MCF 10A (cell line): Measurements from ENCODE around the gene DENND2A. TPM values are rescaled to one million over a fixed set of nuclear protein-coding genes. Genes with fewer than 3 reads are reported as not detected.
"Not testable (repeated sequence)": the region's sequence is repeated elsewhere in the genome, so short reads cannot be mapped to it uniquely, and the experiment has no call there.

ENCODE experiments used
- BruUV-seq: library from RNA; stranded (reverse); fragments of 400-500 nt; replicated peaks from 2 replicates; lab custom pipeline; 2021; lab: Mats Ljungman, UMichigan
- CTCF ChIA-PET: fragments of 300-600 bp; sonication (Branson Sonifier 250); formaldehyde crosslinking; extraction: SDS; loops from one replicate; lab custom pipeline; 2021; ENCODE audit warnings: antibody characterized with exemption, inconsistent platforms; lab: Yijun Ruan, JAX
- POLR2A ChIA-PET: fragments of 300-600, 350-650 bp; sonication (Branson Sonifier 250); formaldehyde crosslinking; extraction: SDS; loops from one replicate; lab custom pipeline; 2020; ENCODE audit warnings: antibody characterized with exemption, inconsistent platforms; lab: Yijun Ruan, JAX
- DNase-seq: peaks from one replicate; pipeline ENCODE4 v3.0.0-alpha.2; 2018; ENCODE audit not compliant: unreplicated experiment
- H3K27ac Mint-ChIP-seq: one replicate; pipeline ENCODE4 v1.8.0; 2022; ENCODE audit warnings: mild to moderate bottlenecking, low read depth, mixed read lengths; ENCODE audit not compliant: unreplicated experiment
- H3K27me3 Mint-ChIP-seq: one replicate; pipeline ENCODE4 v1.8.0; 2022; ENCODE audit warnings: mixed read lengths; ENCODE audit not compliant: insufficient read depth, unreplicated experiment
- H3K36me3 Mint-ChIP-seq: one replicate; pipeline ENCODE4 v1.8.0; 2022; ENCODE audit warnings: mild to moderate bottlenecking, moderate library complexity, mixed read lengths; ENCODE audit not compliant: insufficient read depth, unreplicated experiment
- H3K4me1 Mint-ChIP-seq: one replicate; pipeline ENCODE4 v1.8.0; 2022; ENCODE audit warnings: mixed read lengths; ENCODE audit not compliant: insufficient read depth, unreplicated experiment
- H3K4me3 Mint-ChIP-seq: one replicate; pipeline ENCODE4 v1.8.0; 2022; ENCODE audit warnings: mild to moderate bottlenecking, moderate library complexity, mixed read lengths; ENCODE audit not compliant: unreplicated experiment
- H3K9me3 Mint-ChIP-seq: one replicate; pipeline ENCODE4 v1.8.0; 2022; ENCODE audit warnings: mixed read lengths; ENCODE audit not compliant: unreplicated experiment
- intact Hi-C: fragments of 100-400 bp; cut with micrococcal nuclease; formaldehyde crosslinking; loops from 2 replicates; pipeline ENCODE4 v1.14.1; 2022
- total RNA-seq: library from RNA; stranded (reverse); gene quantifications from 2 replicates; pipeline ENCODE4 v1.2.3, GENCODE V29; 2022
- TF ChIP-seq, protein P1 (sequence below): fragments of 200-600 bp; IDR thresholded peaks from one replicate; pipeline ENCODE4 v1.8.0; 2022; ENCODE audit warnings: antibody characterized with exemption, mild to moderate bottlenecking; ENCODE audit not compliant: unreplicated experiment

DENND2A gene
- total RNA-seq, 1 experiment from 2014 or later, result 0.26 TPM

GRCh38 chr7:140672382-140673062 is 31.9 kb upstream of the DENND2A start, which contains the start of gene ADCK2:
ADCK2 (plus strand) TSS chr7:140672945; CDS start chr7:140673331, 386 bp downstream.
- Mint-ChIP-seq H3K27ac (peak within 1 kb of the TSS; percentile 79), H3K27me3 (no peaks in the 10 kb centered on the region), H3K4me3 (peak within 1 kb of the TSS; percentile 87), H3K4me1 (peaks cover 14% of the 10 kb centered on the region), H3K9me3 (no peaks in the 10 kb centered on the region), H3K36me3 (peaks cover 18% of the 10 kb centered on the region)
- intact Hi-C loops, result no loop called here
- peak; percentile 42 for DNase-seq
- CTCF ChIA-PET, result interaction anchor here (0.6 to 0.8 kb wide), 4 partner anchors 9 to 1046 kb away, joined by 3 read pairs; partner anchors contain the start of gene MRPS33
- BruUV-seq, result no TSS peak
- POLR2A ChIA-PET, result interaction anchor here (0.6 to 4.1 kb wide), 9 partner anchors 7 to 343 kb away, joined by 3 to 15 read pairs (median 4); partner anchors contain the start of genes MRPS33 and NDUFB2
- TF ChIP-seq, protein P1, sequence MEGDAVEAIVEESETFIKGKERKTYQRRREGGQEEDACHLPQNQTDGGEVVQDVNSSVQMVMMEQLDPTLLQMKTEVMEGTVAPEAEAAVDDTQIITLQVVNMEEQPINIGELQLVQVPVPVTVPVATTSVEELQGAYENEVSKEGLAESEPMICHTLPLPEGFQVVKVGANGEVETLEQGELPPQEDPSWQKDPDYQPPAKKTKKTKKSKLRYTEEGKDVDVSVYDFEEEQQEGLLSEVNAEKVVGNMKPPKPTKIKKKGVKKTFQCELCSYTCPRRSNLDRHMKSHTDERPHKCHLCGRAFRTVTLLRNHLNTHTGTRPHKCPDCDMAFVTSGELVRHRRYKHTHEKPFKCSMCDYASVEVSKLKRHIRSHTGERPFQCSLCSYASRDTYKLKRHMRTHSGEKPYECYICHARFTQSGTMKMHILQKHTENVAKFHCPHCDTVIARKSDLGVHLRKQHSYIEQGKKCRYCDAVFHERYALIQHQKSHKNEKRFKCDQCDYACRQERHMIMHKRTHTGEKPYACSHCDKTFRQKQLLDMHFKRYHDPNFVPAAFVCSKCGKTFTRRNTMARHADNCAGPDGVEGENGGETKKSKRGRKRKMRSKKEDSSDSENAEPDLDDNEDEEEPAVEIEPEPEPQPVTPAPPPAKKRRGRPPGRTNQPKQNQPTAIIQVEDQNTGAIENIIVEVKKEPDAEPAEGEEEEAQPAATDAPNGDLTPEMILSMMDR, result no peak

DNA sequence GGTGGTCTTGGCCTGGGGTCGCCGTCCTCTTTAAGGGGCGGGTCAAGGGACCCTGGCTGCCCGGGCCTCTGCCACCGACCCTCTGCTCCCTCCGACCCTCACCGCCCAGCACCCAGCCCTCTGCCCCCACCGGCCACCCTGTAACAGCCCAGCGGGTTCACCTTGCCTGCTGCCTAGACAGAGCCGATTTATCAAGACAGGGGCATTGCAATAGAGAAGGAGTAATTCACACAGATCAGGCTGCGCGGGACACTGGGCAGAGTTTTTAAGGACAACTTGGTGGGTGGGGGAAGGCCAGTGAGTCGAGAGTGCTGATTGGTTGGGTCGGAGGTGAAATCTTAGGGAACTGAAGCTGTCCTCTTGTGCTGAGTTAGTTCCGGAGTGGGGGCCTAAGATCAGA is 31.4 kb upstream of the DENND2A start:
- H3K27me3 Mint-ChIP-seq, result no peaks in the 10 kb centered on the region
- intact Hi-C loops, result no loop called here
- peak overlapping the region; percentile 87 for H3K4me3 Mint-ChIP-seq
- no peak overlapping the region for H3K27ac Mint-ChIP-seq
- TF ChIP-seq, protein P1, result no peak
- ChIA-PET CTCF (no interaction called here), POLR2A (interaction anchor here (1.0 to 1.2 kb wide), 2 partner anchors 173 to 192 kb away, joined by 3 read pairs; no protein-coding TSS in a partner anchor)
- no TSS peak for BruUV-seq
- DNase-seq, result no peak
- peaks cover 12% of the 10 kb centered on the region for H3K36me3 Mint-ChIP-seq
- peaks cover 14% of the 10 kb centered on the region for H3K4me1 Mint-ChIP-seq
- no peaks in the 10 kb centered on the region for H3K9me3 Mint-ChIP-seq

DNA sequence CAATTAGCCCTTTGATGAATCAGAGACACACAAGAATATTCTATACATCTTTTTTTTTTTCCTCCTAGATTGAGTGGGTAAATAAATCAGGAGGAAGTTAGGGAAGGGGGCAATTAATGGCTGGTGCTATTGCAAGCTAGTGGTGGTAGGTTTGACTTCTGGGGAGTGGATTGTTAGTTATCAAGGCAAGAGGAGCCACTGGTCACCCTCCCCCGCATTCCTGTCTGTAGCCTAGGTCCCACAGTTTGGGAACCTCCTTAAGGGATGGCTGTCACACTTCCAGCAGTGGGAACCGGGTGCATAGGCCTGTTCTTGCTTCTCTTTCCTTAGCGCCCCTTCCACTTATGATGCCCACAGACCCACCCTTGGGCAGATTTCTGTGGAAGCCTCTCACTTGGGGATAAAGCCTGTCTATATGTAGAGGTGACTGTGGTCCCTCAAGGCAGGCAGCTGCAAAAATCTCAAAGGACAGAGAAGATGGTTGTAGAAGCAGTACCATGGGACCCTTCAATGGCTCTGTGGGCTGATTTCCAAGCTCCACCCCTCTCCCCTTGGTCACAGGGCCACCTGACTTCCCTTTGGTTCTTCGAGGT is 29.8 kb upstream of the DENND2A start:
- no peaks in the 10 kb centered on the region for H3K27me3 Mint-ChIP-seq
- CTCF ChIA-PET, result interaction anchor here (0.5 to 1.7 kb wide), 5 partner anchors 10 to 341 kb away, joined by 3 to 9 read pairs (median 4); no protein-coding TSS in a partner anchor
- no peak overlapping the region for H3K27ac Mint-ChIP-seq
- intact Hi-C loops, result no loop called here
- no peak for DNase-seq
- no peaks in the 10 kb centered on the region for H3K36me3 Mint-ChIP-seq
- no peak overlapping the region for H3K4me3 Mint-ChIP-seq
- peaks cover 12% of the 10 kb centered on the region for H3K4me1 Mint-ChIP-seq
- TF ChIP-seq, protein P1, result no peak
- H3K9me3 Mint-ChIP-seq, result no peaks in the 10 kb centered on the region
- POLR2A ChIA-PET, result no interaction called here
- BruUV-seq, result no TSS peak

- CTCF ChIA-PET, result interaction anchor here (0.6 to 1.7 kb wide), 6 partner anchors 9 to 342 kb away, joined by 3 to 9 read pairs (median 5); no protein-coding TSS in a partner anchor
- H3K9me3 Mint-ChIP-seq, intact Hi-C loops, BruUV-seq, H3K27ac Mint-ChIP-seq, H3K4me3 Mint-ChIP-seq, H3K27me3 Mint-ChIP-seq, DNase-seq, H3K4me1 Mint-ChIP-seq, H3K36me3 Mint-ChIP-seq: not testable (repeated sequence)
- POLR2A ChIA-PET, result interaction anchor here (1.0 kb wide), 1 partner anchor 11 kb away, joined by 3 read pairs; no protein-coding TSS in a partner anchor
Observed at GRCh38 chr7:140669862-140670261, 29.2 kb upstream of the DENND2A start.
